Kidney epithelial cell (primary cell): ENCODE measurements around the gene BFAR. TPM values are rescaled to one million over a fixed set of nuclear protein-coding genes. Genes with fewer than 3 reads are reported as not detected.
"Not testable (repeated sequence)": the region's sequence is repeated elsewhere in the genome, so short reads cannot be mapped to it uniquely, and the experiment has no call there.

Experiments used
- DNase-seq: peaks from one replicate; pipeline ENCODE4 v3.0.0-alpha.2; 2010; ENCODE audit warnings: low read depth
- H3K27me3 ChIP-seq: 2 replicates; pipeline ENCODE4 v1.6.0; 2011; ENCODE audit warnings: low read length; ENCODE audit not compliant: control insufficient read depth, insufficient read depth
- H3K36me3 ChIP-seq: 2 replicates; pipeline ENCODE4 v1.5.1; 2011; ENCODE audit warnings: low read length; ENCODE audit not compliant: control insufficient read depth, insufficient read depth
- H3K4me3 ChIP-seq: 2 replicates; pipeline ENCODE4 v1.5.1; 2011; ENCODE audit warnings: low read depth, mild to moderate bottlenecking, control low read depth, low read length
- total RNA-seq: library from RNA; depleted of rRNA; stranded (reverse); fragments of >200 nt; gene quantifications from 2 replicates; pipeline ENCODE4 v1.2.3, GENCODE V29; 2015

The BFAR gene
- total RNA-seq, 1 donor from 2014 or later: 102 TPM

- H3K27me3 ChIP-seq, H3K36me3 ChIP-seq, DNase-seq, H3K4me3 ChIP-seq: not testable (repeated sequence)
These were observed 70.6 kb downstream of the BFAR start, which contains the start of gene NPIPA3 for GRCh38 chr16:14703156-14704011. NPIPA3 (plus strand) TSS chr16:14703411; CDS start chr16:14708944, 5,533 bp downstream.

Other genes with a start within 250 kb of the BFAR start
- gene PARN, start 2.7 kb upstream of the BFAR start, total RNA-seq: 25.5 and 28.0 TPM in 2 replicates
- not detected in 2 replicates for gene PLA2G10, start 61.4 kb downstream of the BFAR start, total RNA-seq
- gene NPIPA3, start 70.5 kb downstream of the BFAR start, total RNA-seq: 1.0 and 2.9 TPM in 2 replicates
- 1.2 TPM in 1 of 2 replicates, not detected in the other for gene NPIPA2, start 109.6 kb downstream of the BFAR start, total RNA-seq
- 60.8 and 63.2 TPM in 2 replicates for gene NOMO1, start 200.8 kb downstream of the BFAR start, total RNA-seq